Measurements from ENCODE around the gene SATB2. TPM values are rescaled to one million over a fixed set of nuclear protein-coding genes. Genes with fewer than 3 reads are reported as not detected.

The SATB2 gene
- total RNA-seq, 1 experiment from 2014 or later = 22.1 TPM

- H3K9me3 Mint-ChIP-seq = no peaks in the 10 kb centered on the region
- H3K36me3 Mint-ChIP-seq = peaks cover 7% of the 10 kb centered on the region; the same call in 1 of the 2 replicates
- ATAC-seq (no peak), DNase-seq (ENCODE audit: low spot score) (no peak)
- H3K4me1 Mint-ChIP-seq = peaks cover 8% of the 10 kb centered on the region; the same call in 1 of the 2 replicates
- peak overlapping the region; percentile 25; the same call in 1 of the 2 replicates for H3K27ac Mint-ChIP-seq
- ChIA-PET POLR2A (no interaction called here), CTCF (no interaction called here)
- no peaks in the 10 kb centered on the region for H3K27me3 Mint-ChIP-seq (ENCODE audit: low read depth)
- no peak for TF ChIP-seq MAX (CRISPR knock-in tag; IDR thresholded peaks at IDR 0.05)
- no peak overlapping the region for H3K4me3 Mint-ChIP-seq
These were observed 150.3 kb downstream of the SATB2 start for GRCh38 chr2:199307461-199307860.

- no peaks in the 10 kb centered on the region for H3K9me3 Mint-ChIP-seq
- no peak overlapping the region for H3K4me3 Mint-ChIP-seq
- ChIA-PET CTCF (no interaction called here), POLR2A (no interaction called here)
- H3K27me3 Mint-ChIP-seq (ENCODE audit: low read depth) = no peaks in the 10 kb centered on the region
- peaks cover 11% of the 10 kb centered on the region for H3K36me3 Mint-ChIP-seq
- H3K27ac Mint-ChIP-seq = no peak overlapping the region
- no peak for TF ChIP-seq ZBTB21 (CRISPR knock-in tag; IDR thresholded peaks at IDR 0.05; ENCODE audit: borderline replicate concordance)
- TF ChIP-seq SP1 (CRISPR knock-in tag; conservative IDR thresholded peaks at IDR 0.05) = no peak
- TF ChIP-seq PREB (CRISPR knock-in tag; IDR thresholded peaks at IDR 0.05; ENCODE audit: borderline replicate concordance) = no peak
- no peak for TF ChIP-seq TEAD4 (CRISPR knock-in tag; IDR thresholded peaks at IDR 0.05)
- TF ChIP-seq GRHL2 (CRISPR knock-in tag; IDR thresholded peaks at IDR 0.05; ENCODE audit: insufficient replicate concordance, severe bottlenecking) = no peak
- no peak for TF ChIP-seq ELF4 (CRISPR knock-in tag; IDR thresholded peaks at IDR 0.05; ENCODE audit: low read depth)
- TF ChIP-seq FOXP4 (CRISPR knock-in tag; IDR thresholded peaks at IDR 0.05) = no peak
- TF ChIP-seq ZNF138 (CRISPR knock-in tag; conservative IDR thresholded peaks at IDR 0.05) = no peak
- no peak for TF ChIP-seq ATF2 (CRISPR knock-in tag; IDR thresholded peaks at IDR 0.05; ENCODE audit: borderline replicate concordance, low read depth)
- no peak for TF ChIP-seq RORB (CRISPR knock-in tag; IDR thresholded peaks at IDR 0.05)
- TF ChIP-seq ZSCAN18 (CRISPR knock-in tag; IDR thresholded peaks at IDR 0.05) = no peak
- TF ChIP-seq ZNF263 (CRISPR knock-in tag; IDR thresholded peaks at IDR 0.05; ENCODE audit: low read depth) = no peak
- TF ChIP-seq ZNF121 (CRISPR knock-in tag; IDR thresholded peaks at IDR 0.05) = no peak
- TF ChIP-seq SOX15 (CRISPR knock-in tag; IDR thresholded peaks at IDR 0.05) = no peak
- TF ChIP-seq ATF6 (CRISPR knock-in tag; IDR thresholded peaks at IDR 0.05) = no peak
- no peak for TF ChIP-seq E2F5 (CRISPR knock-in tag; IDR thresholded peaks at IDR 0.05)
- no peak for TF ChIP-seq HMGXB4 (CRISPR knock-in tag; IDR thresholded peaks at IDR 0.05)
- TF ChIP-seq MLX (CRISPR knock-in tag; IDR thresholded peaks at IDR 0.05) = no peak
- H3K4me1 Mint-ChIP-seq = peaks cover 8% of the 10 kb centered on the region; the same call in 1 of the 2 replicates
- ATAC-seq (no peak), DNase-seq (ENCODE audit: low spot score) (no peak)
These were observed 151.6 kb downstream of the SATB2 start for GRCh38 chr2:199306116-199306515.

Data from WTC11 (cell line).